ENCODE data around the gene NBAS. TPM values are rescaled to one million over a fixed set of nuclear protein-coding genes. Genes with fewer than 3 reads are reported as not detected.

The NBAS gene
- total and polyA plus RNA-seq, 2 of the 13 experiments (the other 11 are each of a cell fraction or from before 2014, with no cell fraction given): 33.6 to 58.7 TPM

DNA sequence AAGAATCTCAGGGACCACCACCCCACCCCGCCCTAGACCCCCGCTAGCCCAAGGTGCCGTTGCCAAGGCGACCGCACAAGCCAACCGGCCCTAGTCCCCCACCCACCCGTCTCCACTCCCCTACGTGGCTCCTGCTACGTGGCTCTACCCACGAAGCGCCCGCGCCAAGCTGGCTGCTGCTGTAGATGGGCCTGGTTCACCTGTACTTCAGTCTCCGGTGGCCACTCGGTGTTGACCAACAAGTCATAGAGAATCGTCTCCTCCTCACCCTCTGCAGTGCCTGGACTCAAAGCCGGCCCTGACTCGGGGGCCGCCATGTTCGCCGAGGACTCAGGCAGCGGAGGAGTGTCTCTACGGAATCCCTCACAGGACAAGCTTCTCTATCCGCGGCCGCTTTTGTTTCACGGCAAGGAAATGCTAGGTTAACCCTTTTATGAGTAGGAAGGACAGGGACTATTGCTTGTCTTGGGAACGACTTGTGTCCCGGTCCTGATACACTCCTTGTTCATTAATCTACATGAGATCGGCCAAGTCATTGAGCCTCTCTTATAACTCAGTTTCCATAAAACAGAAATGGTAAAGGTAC lies at the start of gene NBAS (continued):
- TF ChIP-seq, protein P1, sequence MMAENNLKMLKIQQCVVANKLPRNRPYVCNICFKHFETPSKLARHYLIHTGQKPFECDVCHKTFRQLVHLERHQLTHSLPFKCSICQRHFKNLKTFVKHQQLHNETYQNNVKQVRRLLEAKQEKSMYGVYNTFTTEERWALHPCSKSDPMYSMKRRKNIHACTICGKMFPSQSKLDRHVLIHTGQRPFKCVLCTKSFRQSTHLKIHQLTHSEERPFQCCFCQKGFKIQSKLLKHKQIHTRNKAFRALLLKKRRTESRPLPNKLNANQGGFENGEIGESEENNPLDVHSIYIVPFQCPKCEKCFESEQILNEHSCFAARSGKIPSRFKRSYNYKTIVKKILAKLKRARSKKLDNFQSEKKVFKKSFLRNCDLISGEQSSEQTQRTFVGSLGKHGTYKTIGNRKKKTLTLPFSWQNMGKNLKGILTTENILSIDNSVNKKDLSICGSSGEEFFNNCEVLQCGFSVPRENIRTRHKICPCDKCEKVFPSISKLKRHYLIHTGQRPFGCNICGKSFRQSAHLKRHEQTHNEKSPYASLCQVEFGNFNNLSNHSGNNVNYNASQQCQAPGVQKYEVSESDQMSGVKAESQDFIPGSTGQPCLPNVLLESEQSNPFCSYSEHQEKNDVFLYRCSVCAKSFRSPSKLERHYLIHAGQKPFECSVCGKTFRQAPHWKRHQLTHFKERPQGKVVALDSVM (CRISPR knock-in tag; IDR thresholded peaks at IDR 0.05): no peak; the same call in 1 of the 2 replicates
- TF ChIP-seq DNMT3B (CRISPR knock-in tag; conservative IDR thresholded peaks at IDR 0.05) (peak; percentile 60; the same call in 1 of the 2 replicates), PAF1 (CRISPR knock-in tag; IDR thresholded peaks at IDR 0.05) (no peak), ZNF629 (CRISPR knock-in tag; conservative IDR thresholded peaks at IDR 0.05) (0 out of 2 replicates have a peak, but pooled peaks have one; percentile 2), HDAC1 (CRISPR knock-in tag; IDR thresholded peaks at IDR 0.05) (peak; percentile 93), RARG (CRISPR knock-in tag; IDR thresholded peaks at IDR 0.05; ENCODE audit: low read depth) (no peak), ZSCAN22 (CRISPR knock-in tag; IDR thresholded peaks at IDR 0.05) (no peak), ADNP (CRISPR knock-in tag; IDR thresholded peaks at IDR 0.05) (no peak), NCOA2 (CRISPR knock-in tag; IDR thresholded peaks at IDR 0.05) (0 out of 2 replicates have a peak, but pooled peaks have one; percentile 32), ONECUT2 (CRISPR knock-in tag; IDR thresholded peaks at IDR 0.05) (no peak), HHEX (CRISPR knock-in tag; IDR thresholded peaks at IDR 0.05) (no peak), MEF2D (CRISPR knock-in tag; IDR thresholded peaks at IDR 0.05) (no peak; the same call in 1 of the 2 replicates), GATAD1 (CRISPR knock-in tag; IDR thresholded peaks at IDR 0.05) (peak; percentile 96), ZNF660 (CRISPR knock-in tag; IDR thresholded peaks at IDR 0.05; ENCODE audit: borderline replicate concordance, low read depth) (no peak), MTF1 (CRISPR knock-in tag; IDR thresholded peaks at IDR 0.05) (no peak), ATRX (CRISPR knock-in tag; IDR thresholded peaks at IDR 0.05; ENCODE audit: borderline replicate concordance) (no peak), MED8 (CRISPR knock-in tag; IDR thresholded peaks at IDR 0.05; ENCODE audit: insufficient replicate concordance) (no peak), MIER3 (CRISPR knock-in tag; IDR thresholded peaks at IDR 0.05; ENCODE audit: borderline replicate concordance) (peak; percentile 85; the same call in 1 of the 2 replicates)
- TF ChIP-seq, protein P2, sequence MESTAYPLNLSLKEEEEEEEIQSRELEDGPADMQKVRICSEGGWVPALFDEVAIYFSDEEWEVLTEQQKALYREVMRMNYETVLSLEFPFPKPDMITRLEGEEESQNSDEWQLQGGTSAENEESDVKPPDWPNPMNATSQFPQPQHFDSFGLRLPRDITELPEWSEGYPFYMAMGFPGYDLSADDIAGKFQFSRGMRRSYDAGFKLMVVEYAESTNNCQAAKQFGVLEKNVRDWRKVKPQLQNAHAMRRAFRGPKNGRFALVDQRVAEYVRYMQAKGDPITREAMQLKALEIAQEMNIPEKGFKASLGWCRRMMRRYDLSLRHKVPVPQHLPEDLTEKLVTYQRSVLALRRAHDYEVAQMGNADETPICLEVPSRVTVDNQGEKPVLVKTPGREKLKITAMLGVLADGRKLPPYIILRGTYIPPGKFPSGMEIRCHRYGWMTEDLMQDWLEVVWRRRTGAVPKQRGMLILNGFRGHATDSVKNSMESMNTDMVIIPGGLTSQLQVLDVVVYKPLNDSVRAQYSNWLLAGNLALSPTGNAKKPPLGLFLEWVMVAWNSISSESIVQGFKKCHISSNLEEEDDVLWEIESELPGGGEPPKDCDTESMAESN (CRISPR knock-in tag; conservative IDR thresholded peaks at IDR 0.05): peak; percentile 30; the same call in 1 of the 2 replicates
- TF ChIP-seq, protein P3, sequence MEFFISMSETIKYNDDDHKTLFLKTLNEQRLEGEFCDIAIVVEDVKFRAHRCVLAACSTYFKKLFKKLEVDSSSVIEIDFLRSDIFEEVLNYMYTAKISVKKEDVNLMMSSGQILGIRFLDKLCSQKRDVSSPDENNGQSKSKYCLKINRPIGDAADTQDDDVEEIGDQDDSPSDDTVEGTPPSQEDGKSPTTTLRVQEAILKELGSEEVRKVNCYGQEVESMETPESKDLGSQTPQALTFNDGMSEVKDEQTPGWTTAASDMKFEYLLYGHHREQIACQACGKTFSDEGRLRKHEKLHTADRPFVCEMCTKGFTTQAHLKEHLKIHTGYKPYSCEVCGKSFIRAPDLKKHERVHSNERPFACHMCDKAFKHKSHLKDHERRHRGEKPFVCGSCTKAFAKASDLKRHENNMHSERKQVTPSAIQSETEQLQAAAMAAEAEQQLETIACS (CRISPR knock-in tag; IDR thresholded peaks at IDR 0.05): no peak
- TF ChIP-seq, protein P4, sequence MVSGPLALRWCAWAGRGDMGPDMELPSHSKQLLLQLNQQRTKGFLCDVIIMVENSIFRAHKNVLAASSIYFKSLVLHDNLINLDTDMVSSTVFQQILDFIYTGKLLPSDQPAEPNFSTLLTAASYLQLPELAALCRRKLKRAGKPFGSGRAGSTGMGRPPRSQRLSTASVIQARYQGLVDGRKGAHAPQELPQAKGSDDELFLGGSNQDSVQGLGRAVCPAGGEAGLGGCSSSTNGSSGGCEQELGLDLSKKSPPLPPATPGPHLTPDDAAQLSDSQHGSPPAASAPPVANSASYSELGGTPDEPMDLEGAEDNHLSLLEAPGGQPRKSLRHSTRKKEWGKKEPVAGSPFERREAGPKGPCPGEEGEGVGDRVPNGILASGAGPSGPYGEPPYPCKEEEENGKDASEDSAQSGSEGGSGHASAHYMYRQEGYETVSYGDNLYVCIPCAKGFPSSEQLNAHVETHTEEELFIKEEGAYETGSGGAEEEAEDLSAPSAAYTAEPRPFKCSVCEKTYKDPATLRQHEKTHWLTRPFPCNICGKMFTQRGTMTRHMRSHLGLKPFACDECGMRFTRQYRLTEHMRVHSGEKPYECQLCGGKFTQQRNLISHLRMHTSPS (CRISPR knock-in tag; IDR thresholded peaks at IDR 0.05; ENCODE audit: low read depth): no peak

Measured in HepG2 (cell line).